Esophagus muscularis mucosa (tissue), 4 donors: ENCODE data around the gene IL34. TPM values are rescaled to one million over a fixed set of nuclear protein-coding genes. Genes with fewer than 3 reads are reported as not detected.

Source experiments
- DNase-seq: peaks from one replicate; pipeline ENCODE4 v3.0.0-alpha.2; 2017; ENCODE audit errors: extremely low spot score
- H3K27ac ChIP-seq, 4 donors: fragments of 200-600 bp; sonication (generic); replicated peaks in 1 of 4; 1 replicate in 3 of 4; 2 replicates in 1 of 4; pipeline ENCODE4 v1.5.1; 2016 to 2019; ENCODE audit warnings: mild to moderate bottlenecking in 1 of 4
- H3K27me3 ChIP-seq, 4 donors: fragments of 200-600 bp; sonication (generic); one replicate each; pipeline versions ENCODE4 v1.5.1 to v1.6.0; 2016 to 2019
- H3K36me3 ChIP-seq, 4 donors: fragments of 200-600 bp; sonication (generic); one replicate each; pipeline ENCODE4 v1.5.1; 2016 to 2019
- H3K4me1 ChIP-seq, 4 donors: fragments of 200-600 bp; sonication (generic); one replicate each; pipeline ENCODE4 v1.5.1; 2016 to 2019
- H3K4me3 ChIP-seq, 4 donors: fragments of 200-600 bp; sonication (generic); 1 replicate in 2 of 4; 2 replicates in 2 of 4; pipeline ENCODE4 v1.5.1; 2016 to 2019; ENCODE audit warnings: mild to moderate bottlenecking in 4 of 4, moderate library complexity in 1 of 4
- H3K9me3 ChIP-seq, 4 donors: fragments of 200-600 bp; sonication (generic); 1 replicate in 3 of 4; 2 replicates in 1 of 4; pipeline ENCODE4 v1.5.1; 2016 to 2019
- CTCF ChIP-seq, 3 experiments: fragments of 200-600 bp in 2 of 3; fragments of 450-650 bp in 1 of 3; sonication (generic) in 2 of 3; IDR thresholded peaks; one replicate each; pipeline ENCODE4 v1.5.1; 2017 to 2019; ENCODE audit warnings: antibody characterized with exemption in 3 of 3, mild to moderate bottlenecking in 2 of 3, moderate library complexity in 1 of 3
- EP300 ChIP-seq: sonication (generic); formaldehyde crosslinking; IDR thresholded peaks from one replicate; pipeline ENCODE4 v1.6.1; 2017; ENCODE audit warnings: antibody characterized with exemption
- POLR2A ChIP-seq: fragments of 450-650 bp; IDR thresholded peaks from one replicate; pipeline ENCODE4 v1.6.1; 2017; ENCODE audit warnings: antibody characterized with exemption, moderate library complexity, mild to moderate bottlenecking, low read depth
- POLR2AphosphoS5 ChIP-seq, 2 donors: sonication (generic); formaldehyde crosslinking; IDR thresholded peaks; one replicate each; pipeline ENCODE4 v1.6.1; 2017; ENCODE audit warnings: antibody characterized with exemption in 2 of 2
- WGBS: methylation state at CpG from one replicate; pipeline ENCODE4 v1.1.5; 2018; 5-methylcytosine and 5-hydroxymethylcytosine counted together
- intact Hi-C: fragments of 100-400 bp; cut with DNase I; formaldehyde crosslinking; loops from one replicate; pipeline ENCODE4 v1.15.1; 2023
- total RNA-seq, 4 donors: library from RNA; depleted of rRNA; stranded (reverse); fragments of >200 nt; gene quantifications; one replicate each; pipeline versions ENCODE4 v1.1.0 to v1.2.1, GENCODE V29; 2016

The IL34 gene
- total RNA-seq, 4 donors from 2014 or later, result 1.7 to 4.7 (median 3.4) TPM

DNA sequence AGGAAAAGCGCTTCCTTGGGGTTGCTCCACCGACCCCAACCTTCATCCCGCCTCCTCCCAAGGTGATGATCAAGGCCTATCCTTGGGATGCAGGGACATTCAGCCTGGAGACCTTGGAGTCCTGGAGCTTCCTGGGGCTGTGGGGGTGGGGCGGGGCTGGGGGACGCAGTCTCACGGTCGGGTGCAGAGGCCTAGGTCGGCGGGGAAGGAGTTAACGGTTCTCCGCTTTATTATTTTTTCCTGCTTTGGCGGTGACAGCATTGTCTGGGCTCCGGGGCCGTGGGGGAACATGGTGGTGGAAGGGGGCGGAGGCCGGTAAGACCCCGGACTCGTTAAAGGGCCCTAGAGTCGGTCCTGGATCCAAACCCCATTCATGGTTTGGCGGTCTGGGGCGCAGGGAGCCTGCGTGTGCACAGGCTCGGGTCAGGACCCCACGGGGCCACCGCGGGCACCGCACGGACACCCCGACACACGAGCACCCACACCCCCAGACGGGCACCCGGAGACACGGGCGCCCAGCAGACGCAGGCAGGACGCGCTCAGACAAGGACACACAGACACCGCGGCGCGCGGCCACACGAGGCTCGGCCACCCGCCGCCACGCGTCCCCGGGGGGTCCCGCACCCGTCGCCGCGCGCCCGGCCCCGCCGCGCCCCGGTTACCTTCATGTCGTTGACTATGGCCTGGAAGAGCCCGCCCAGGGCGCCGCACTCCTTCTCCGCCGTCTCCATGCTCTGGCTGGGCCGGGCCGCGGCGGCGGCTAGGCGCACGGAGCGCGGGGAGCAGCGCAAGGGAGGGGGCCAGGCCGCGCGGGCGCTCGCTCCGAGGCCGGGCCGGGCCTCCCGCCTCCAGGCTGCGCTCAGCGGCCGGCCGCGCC is 38.9 kb downstream of the IL34 start:
- TF ChIP-seq POLR2A (no peak), CTCF (IDR thresholded peaks at IDR 0.05) (no peak)
- intact Hi-C loops, result no loop called here
- Histone ChIP-seq H3K36me3 (peaks cover 0 to 17% (median 1%) of the 10 kb centered on the region in 4 donors), H3K9me3 (no peaks in the 10 kb centered on the region), H3K27ac (peak overlapping the region; percentile 86 to 99 (median 93)), H3K4me3 (peak overlapping the region; percentile 75 to 87 (median 83)), H3K27me3 (no peaks in the 10 kb centered on the region), H3K4me1 (peaks cover 88 to 95% (median 91%) of the 10 kb centered on the region in 4 donors)
- no peak for DNase-seq
- 5% methylated on average over 9 of the region's 90 CpGs for WGBS

DNA sequence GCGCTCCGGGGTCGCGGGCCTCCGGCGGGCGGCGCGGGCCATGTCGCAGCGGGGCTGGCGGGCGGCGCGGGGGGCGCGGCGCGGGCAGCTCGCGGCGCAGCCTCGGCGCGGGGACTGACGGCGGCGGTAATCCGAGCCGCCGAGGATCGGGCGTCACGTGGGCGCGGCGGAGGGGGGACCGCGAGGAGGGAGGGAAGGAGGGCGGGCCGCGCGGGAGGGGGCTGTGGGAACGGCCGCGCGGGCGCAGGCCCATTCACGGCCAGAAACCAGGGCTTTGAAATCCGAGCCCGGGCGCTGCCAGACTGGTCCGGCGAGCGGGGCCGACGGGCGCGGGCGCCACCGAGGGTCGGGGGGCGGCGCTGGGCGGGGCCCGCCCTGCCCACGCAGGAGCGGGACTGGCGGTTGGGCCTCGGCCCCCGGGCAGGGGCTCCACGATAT is 39.6 kb downstream of the IL34 start, which contains the start of gene MTSS2:
MTSS2 (minus strand) TSS at position 116 of the 438 bp plus-strand sequence. CDS start 262 bp downstream, outside the sequence.
- peak within 1 kb of the TSS; percentile 75 to 87 (median 83) for H3K4me3 ChIP-seq
- TF ChIP-seq POLR2AphosphoS5 (IDR thresholded peaks at IDR 0.05) (peak; percentile 74 to 79), CTCF (IDR thresholded peaks at IDR 0.05) (no peak)
- H3K27ac ChIP-seq, result peak within 1 kb of the TSS; percentile 96 to 99 (median 96)
- peaks cover 0 to 11% (median 1%) of the 10 kb centered on the region in 4 donors for H3K36me3 ChIP-seq
- intact Hi-C loops, result no loop called here
- WGBS, result no CpG with 5 or more reads among the region's 72 CpGs
- peaks cover 88 to 95% (median 91%) of the 10 kb centered on the region in 4 donors for H3K4me1 ChIP-seq
- no peak for DNase-seq
- H3K27me3 ChIP-seq, result no peaks in the 10 kb centered on the region
- H3K9me3 ChIP-seq, result no peaks in the 10 kb centered on the region

GRCh38 chr16:70686376-70687101 is 40.2 kb downstream of the IL34 start:
- intact Hi-C loops, result no loop called here
- DNase-seq, result no peak
- peaks cover 0 to 11% (median 1%) of the 10 kb centered on the region in 4 donors for H3K36me3 ChIP-seq
- H3K27me3 ChIP-seq, result no peaks in the 10 kb centered on the region
- peak overlapping the region; percentile 75 to 87 (median 83) for H3K4me3 ChIP-seq
- TF ChIP-seq CTCF (IDR thresholded peaks at IDR 0.05) (peak in 1 of 3 experiments; percentile 5), EP300 (no peak)
- peaks cover 89 to 95% (median 91%) of the 10 kb centered on the region in 4 donors for H3K4me1 ChIP-seq
- no peaks in the 10 kb centered on the region for H3K9me3 ChIP-seq
- WGBS, result 64% methylated on average over 8 of the region's 29 CpGs
- H3K27ac ChIP-seq, result peak overlapping the region; percentile 96 to 99 (median 96)

DNA sequence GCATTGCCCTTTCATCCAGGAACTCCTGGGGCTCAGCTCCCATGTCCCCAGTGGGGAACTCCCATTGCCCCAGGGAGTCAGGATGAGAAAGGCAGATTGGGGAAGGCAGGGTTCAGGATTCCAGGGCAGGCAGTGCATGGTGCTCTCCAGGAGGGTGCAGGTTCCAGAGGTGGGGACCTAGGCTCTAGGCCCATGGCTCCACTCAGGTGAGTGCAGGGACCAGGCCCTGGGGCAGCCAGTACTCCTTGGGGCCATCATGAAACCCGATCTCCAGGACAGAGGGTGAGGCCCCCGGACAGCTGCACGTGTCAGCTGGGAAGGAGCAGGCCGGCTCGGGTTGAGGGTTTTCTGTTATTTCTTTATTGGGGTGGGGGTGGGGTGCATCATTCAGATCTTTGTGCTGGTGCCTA is 40.7 kb downstream of the IL34 start:
- 53% methylated on average over 5 of the region's 5 CpGs for WGBS
- TF ChIP-seq EP300 (no peak), POLR2A (no peak), CTCF (IDR thresholded peaks at IDR 0.05) (no peak), POLR2AphosphoS5 (IDR thresholded peaks at IDR 0.05) (no peak)
- Histone ChIP-seq H3K9me3 (no peaks in the 10 kb centered on the region), H3K27me3 (no peaks in the 10 kb centered on the region), H3K36me3 (peaks cover 0 to 11% (median 1%) of the 10 kb centered on the region in 4 donors), H3K4me1 (peaks cover 89 to 95% (median 91%) of the 10 kb centered on the region in 4 donors), H3K4me3 (peak overlapping the region in 2 of 4 donors; percentile 86 to 87), H3K27ac (peak overlapping the region; percentile 96 to 99 (median 96))
- intact Hi-C loops, result no loop called here
- DNase-seq, result no peak
